Measurements from ENCODE around the gene EZR. TPM values are rescaled to one million over a fixed set of nuclear protein-coding genes. Genes with fewer than 3 reads are reported as not detected.

Gene EZR
- total RNA-seq = 100 to 1,000 TPM in 1 of 2 donors, 10 to 100 TPM in 1; 56.8 to 156 TPM

GRCh38 chr6:158819213-158819976 is at the start of gene EZR:
TSS of gene EZR (minus strand) at chr6:158819368. CDS start at chr6:158818093, 1,275 bp downstream.

Small RNA genes lying within 50 kb of the gene (small RNA-seq; reads per million reads assigned to genes)
- gene MIR3918 = 0 reads per million in 2 donors

Other genes with a start within 250 kb of the EZR start
- gene DYNLT1, start 174.6 kb downstream of the EZR start, total RNA-seq = 10 to 100 TPM; 35.4 to 81.3 TPM
- gene SYTL3, start 169.3 kb downstream of the EZR start, total RNA-seq = 1 to 10 TPM; 2.0 to 2.8 TPM
- gene RSPH3, start 180.8 kb upstream of the EZR start, total RNA-seq = 1 to 10 TPM; 2.3 to 4.8 TPM
- under 1 TPM in 1 of 2 donors, not detected in 1; under 0.01 TPM for gene TAGAP, start 225.6 kb upstream of the EZR start, total RNA-seq

Measured in melanocyte of skin (primary cell).